Activated CD4-positive, alpha-beta T cell treated with anti-CD3 and anti-CD28 coated beads for 24 hours (primary cell): ENCODE results near the gene CLIC6.
"Not testable (repeated sequence)": the region's sequence is repeated elsewhere in the genome, so short reads cannot be mapped to it uniquely, and the experiment has no call there.

Experiments
- DNase-seq, 2 donors: peaks; one replicate each; pipeline ENCODE4 v3.0.0-alpha.2; 2020; ENCODE audit warnings: low read depth in 2 of 2

CLIC6 gene

DNA sequence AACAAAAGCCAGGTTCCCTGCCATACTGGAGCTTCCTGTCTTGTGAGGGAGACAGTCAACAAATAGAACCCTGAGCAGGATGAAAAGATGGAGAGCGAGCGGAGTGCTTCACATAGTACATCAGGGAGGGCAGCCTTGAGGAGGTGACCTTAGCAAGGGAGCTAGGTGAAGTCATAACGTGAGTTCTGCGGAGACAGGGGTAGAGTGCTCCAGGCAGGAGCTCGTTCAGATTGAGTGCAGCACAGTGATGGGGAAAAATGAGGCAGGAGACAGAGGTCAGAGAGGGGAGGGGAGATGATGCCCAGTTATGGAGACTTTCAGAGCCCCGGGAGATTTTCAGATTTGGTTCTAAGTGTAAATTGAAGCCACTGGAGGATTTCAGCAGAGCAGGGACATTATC, 15.3 kb upstream of the CLIC6 start:
- no peak for DNase-seq

DNA sequence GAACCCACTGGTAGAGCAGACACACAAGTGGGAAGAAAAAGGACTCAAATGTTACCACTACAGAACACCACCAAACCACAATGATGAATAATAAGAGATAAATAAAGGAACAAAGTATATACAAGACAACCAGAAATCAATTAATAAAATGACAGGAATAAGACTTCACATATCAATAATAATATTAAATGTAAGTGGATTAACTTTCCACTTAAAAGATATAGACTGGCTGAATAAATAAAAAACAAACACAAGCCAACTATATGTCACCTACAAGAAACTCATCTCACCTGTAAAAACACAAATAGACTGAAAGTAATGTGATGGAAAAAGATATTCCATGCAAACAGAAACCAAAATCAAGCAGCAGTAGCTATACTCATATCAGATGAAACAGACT, 6.9 kb upstream of the CLIC6 start:
- DNase-seq, result no peak

DNA sequence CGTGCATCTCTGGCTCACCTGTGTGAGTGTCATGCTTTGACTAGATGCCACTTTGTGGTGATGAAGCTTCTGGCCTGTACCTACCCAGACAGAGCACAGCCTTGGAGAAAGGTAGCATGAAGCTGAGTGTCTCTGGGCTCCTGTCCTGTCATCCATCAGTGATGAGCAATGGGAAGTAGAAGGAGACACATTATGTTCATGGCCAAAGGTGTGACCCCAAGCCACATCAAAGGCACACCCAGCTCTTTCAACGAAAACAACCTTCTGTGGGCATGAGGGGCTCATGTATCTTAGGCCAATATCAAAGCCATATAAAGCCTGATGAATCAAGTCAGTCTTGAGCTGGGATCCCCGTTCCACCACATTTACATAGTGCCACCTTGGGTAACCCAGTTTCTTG, 1.0 kb upstream of the CLIC6 start:
- no peak for DNase-seq

DNA sequence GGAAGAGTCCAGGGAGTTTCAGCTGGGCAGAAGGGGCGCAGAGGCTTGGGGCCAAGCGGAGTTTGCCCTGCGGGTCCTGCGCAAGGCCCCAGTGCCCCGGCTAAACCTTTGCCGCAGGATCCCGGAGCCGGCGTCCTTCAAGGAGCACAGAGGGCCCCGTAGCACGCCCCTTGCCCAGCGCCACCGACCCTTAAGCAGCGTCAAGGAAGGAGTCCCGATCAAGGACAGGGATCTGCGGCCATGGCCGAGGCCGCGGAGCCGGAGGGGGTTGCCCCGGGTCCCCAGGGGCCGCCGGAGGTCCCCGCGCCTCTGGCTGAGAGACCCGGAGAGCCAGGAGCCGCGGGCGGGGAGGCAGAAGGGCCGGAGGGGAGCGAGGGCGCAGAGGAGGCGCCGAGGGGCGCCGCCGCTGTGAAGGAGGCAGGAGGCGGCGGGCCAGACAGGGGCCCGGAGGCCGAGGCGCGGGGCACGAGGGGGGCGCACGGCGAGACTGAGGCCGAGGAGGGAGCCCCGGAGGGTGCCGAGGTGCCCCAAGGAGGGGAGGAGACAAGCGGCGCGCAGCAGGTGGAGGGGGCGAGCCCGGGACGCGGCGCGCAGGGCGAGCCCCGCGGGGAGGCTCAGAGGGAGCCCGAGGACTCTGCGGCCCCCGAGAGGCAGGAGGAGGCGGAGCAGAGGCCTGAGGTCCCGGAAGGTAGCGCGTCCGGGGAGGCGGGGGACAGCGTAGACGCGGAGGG, 520 bp downstream of the CLIC6 start:
- no peak for DNase-seq

DNA sequence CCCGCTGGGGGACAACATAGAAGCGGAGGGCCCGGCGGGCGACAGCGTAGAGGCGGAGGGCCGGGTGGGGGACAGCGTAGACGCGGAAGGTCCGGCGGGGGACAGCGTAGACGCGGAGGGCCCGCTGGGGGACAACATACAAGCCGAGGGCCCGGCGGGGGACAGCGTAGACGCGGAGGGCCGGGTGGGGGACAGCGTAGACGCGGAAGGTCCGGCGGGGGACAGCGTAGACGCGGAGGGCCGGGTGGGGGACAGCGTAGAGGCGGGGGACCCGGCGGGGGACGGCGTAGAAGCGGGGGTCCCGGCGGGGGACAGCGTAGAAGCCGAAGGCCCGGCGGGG, 1.1 kb downstream of the CLIC6 start:
- not testable (repeated sequence) for DNase-seq

GRCh38 chr21:34670220-34670961, 1.6 kb downstream of the CLIC6 start:
- no peak for DNase-seq

DNA sequence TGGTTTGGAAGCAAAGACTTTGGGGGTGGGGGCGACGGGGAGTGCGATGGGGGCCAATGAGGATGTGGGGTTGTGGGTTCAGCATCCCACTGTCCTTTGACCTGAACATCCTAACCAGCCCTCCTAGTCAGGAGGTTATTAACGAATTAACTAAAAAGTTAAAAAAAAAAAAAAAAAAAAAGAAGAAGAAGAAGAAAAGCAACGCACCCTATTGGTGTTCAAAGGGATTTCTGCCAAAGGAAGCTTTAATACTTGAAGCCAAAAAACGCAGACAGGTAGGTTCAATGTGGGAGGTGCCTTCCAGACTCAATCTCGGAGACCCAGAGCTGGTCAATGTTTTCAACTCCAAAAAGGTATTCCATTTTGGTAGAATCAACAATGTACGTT, 2.2 kb downstream of the CLIC6 start:
- no peak for DNase-seq

DNA sequence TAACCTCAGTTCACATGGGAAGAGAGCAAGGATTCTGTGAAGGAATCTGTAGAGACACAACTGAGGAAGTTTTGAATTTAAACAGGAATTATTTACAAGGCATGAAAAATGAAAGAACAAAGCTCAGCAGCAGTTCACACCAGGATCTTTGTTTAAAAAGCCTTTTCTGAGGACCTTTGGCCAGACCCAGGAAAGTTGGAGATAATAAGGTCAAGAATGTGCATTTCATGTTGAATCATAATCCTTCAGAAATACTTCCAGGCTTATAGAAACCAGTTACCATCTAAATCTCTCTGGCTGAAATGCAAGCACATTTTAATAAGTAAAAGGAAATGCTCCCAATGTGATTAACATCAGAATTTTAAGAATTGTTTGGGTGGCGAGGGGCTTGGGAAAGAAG, 2.7 kb downstream of the CLIC6 start:
- no peak for DNase-seq

DNA sequence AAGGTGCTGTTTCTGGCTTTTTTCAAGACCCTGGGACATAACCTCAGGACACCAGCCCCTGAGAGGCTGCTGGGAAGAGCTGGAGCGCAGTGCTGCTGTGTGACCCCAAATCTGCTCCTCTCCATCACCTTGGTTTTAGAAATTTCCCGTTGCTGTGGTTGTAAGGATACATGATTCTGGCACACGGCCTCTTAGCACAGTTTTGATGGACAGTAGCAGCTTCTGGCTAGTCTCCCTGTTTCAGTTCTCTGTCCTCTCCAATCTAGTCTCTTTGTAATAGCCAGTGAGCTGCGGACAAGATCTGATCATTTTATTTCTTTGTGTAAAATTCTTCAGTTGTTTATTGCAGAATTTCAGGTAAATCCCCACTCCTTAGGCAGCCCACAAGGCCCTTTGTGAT, 3.1 kb downstream of the CLIC6 start:
- DNase-seq, result no peak

GRCh38 chr21:34673006-34673405, 4.2 kb downstream of the CLIC6 start:
- no peak for DNase-seq

GRCh38 chr21:34674468-34674867, 5.7 kb downstream of the CLIC6 start:
- no peak for DNase-seq

- no peak for DNase-seq
These were observed 7.1 kb downstream of the CLIC6 start for GRCh38 chr21:34675871-34676270.

GRCh38 chr21:34679051-34679450, 10.3 kb downstream of the CLIC6 start:
- no peak for DNase-seq

DNA sequence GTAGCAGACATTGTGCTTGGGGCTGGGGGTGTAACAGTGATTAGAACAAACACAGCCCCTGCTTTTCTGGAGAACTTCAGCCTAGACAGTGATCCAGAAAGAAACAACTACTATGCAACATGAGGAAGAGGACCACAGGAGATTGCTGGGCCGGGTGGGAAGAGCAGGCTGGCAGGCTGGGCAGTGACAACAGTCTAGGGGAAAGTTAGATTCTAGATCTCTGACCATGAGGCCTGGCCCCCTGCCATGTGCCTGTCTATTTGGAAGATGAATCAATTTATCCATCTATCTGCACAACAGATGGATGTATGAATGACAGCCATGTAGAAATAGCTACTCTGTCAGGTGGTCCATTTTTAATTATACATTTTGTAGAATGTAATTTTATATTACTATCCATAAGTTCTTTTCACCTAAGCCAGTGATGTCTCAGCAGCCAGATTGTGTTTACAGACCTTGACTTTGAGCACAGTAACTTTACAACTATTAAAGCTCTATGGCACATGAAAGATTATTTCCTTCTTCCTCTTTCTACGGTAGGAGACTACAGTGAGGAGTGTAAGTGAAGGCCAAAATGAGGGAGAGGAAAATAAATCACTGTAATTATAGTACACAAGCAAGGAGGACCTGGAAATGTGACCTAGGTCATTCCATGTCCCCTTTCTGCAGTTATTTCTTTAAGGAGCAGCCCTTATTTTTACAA, 15.5 kb downstream of the CLIC6 start:
- DNase-seq, result no peak

DNA sequence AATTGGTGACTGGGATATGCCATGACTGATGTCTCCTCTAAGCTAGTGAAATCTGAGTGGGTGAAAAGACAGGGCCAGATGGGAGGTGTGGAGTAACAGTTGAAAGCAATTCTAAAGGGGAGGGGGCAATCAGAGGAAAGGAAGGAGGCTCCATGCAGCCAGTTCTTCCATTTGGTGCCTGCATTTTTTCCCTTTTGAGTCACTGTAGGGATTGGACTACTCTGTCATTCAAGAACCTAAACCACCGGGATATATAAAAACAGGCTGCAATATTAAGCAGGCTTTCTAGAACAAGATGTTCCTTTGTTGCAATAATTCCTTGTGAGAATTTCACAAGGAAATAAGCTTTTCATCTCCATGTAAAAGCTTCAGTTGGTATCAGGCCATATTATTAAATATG, 18.3 kb downstream of the CLIC6 start:
- no peak for DNase-seq

DNA sequence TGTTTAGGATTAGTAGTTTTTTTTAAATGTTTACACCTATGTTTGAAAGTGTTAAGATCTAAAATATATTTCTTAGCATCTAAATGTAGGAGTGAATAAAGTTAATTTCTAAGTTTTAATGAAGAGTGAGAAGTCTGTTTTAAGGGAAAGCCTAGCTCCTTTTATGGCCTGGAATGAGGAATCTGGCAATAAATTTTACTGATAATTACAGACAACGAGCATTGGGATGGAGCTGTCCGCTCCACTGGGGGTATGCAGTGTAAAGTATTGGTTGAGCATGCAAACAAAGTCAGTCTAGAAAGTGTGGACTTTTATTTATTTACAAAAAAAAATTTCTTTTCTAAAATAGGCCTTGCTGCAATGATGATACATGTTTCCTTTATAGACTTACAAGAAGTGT, 19.0 kb downstream of the CLIC6 start:
- DNase-seq, result no peak

DNA sequence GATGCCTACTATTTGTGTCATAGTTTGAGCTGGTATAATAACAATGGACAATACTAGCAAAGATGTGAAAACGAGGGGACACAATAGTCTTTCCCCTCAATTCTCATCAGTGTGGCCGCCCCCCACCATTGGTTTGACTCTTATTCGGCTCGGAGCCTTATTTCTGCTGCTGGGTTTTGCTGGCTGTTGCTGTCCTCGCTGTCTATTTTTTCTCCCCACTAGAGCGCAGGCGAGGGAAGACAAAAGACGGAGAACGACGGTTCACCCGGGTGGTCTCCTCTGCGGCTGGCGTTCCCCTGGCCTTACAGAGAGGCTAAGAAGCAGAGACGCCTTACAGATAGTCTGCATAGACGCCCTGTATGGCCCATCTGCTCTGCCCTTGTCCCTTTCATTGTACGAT, 19.4 kb downstream of the CLIC6 start:
- no peak for DNase-seq

- DNase-seq, result no peak
These were observed 19.9 kb downstream of the CLIC6 start for GRCh38 chr21:34688715-34689114.

DNA sequence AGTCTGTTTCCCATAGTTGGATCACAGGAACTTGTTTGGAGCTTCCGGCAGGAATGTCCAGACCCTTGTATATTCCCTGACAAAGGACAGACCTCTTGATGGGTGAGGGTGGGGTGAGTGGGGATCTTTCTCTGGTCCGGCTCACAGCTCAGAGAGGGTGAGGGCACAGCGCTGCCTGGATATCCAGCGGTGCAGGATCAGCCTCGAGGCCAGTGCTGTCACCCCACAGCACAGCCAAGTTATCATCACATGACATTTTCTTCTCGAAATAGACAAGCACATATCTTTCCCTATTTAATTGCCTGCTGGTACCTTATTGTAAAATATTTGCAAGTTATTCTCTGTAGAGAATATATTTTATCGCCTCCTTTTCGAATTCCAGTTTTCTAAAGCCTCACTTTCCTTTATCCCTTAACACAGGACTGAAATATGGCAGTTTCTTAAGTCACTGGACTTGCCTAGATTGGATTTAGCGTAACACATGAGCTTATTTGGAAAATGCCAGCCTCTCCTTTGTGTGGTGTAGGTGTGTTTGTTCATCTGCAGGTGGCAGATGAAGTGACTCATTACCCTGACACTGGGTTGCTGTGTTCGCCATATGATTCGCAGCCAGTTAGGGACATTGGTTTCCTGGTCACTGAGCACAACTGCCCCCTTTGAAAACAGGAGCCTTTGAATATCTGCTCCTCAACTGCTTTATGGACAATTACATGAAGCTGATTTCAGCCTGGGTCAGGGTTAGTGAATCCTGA, 21.4 kb downstream of the CLIC6 start:
- DNase-seq, result no peak

GRCh38 chr21:34690793-34691175, 22.0 kb downstream of the CLIC6 start:
- no peak for DNase-seq

DNA sequence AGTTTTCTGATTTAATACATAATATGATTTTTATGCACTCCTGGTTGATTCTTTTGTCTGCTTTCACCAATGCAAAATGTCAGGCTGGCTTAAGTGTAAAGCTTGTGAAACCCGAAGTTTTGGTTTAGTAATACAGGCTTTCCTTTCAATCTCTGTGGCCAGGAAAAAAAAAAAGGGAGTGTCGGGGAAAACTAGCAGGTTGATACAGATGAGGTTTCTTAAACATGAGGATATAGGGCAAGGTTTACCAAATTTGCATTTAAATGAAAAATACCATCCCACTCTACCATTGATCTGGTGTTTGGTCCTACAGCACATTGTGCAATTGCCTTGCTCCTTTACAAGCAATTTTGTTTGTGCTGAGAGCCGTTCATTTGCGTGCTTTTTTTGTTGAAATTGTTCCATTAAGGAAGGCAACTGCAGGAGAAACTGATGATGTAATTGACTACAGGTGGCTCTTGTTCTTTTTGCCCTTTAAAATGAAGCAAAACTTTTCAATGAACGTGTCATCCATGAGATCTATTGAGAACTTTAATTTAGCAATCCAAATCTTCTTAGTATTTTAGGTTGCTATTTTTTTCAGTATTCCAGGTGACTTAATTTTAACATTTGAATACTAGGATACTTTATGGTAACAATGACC, 22.7 kb downstream of the CLIC6 start:
- DNase-seq, result no peak

GRCh38 chr21:34692458-34693020, 23.7 kb downstream of the CLIC6 start:
- DNase-seq, result no peak
